HG03354 (cell line): Measurements from ENCODE around the gene NUP93.

ENCODE experiments used
- ATAC-seq: cut with Tn5 transposase; IDR thresholded peaks from one replicate; pipeline ENCODE4 v1.9.1; 2021; ENCODE audit warnings: mild to moderate bottlenecking; ENCODE audit not compliant: unreplicated experiment, poor library complexity, severe bottlenecking

The NUP93 gene

GRCh38 chr16:56838622-56839337, 108.9 kb downstream of the NUP93 start:
- ATAC-seq: no peak

- no peak for ATAC-seq
These were observed 111.3 kb downstream of the NUP93 start for GRCh38 chr16:56841233-56841632.

GRCh38 chr16:56841659-56842058, 111.7 kb downstream of the NUP93 start:
- ATAC-seq: no peak

- no peak for ATAC-seq
These were observed 112.2 kb downstream of the NUP93 start for GRCh38 chr16:56842133-56842532.

GRCh38 chr16:56844056-56844455, 114.1 kb downstream of the NUP93 start:
- ATAC-seq: no peak

GRCh38 chr16:56847173-56847910, 117.4 kb downstream of the NUP93 start:
- no peak for ATAC-seq

GRCh38 chr16:56848029-56848936, 118.4 kb downstream of the NUP93 start:
- ATAC-seq: no peak

GRCh38 chr16:56848955-56849689, 119.2 kb downstream of the NUP93 start:
- no peak for ATAC-seq

- no peak for ATAC-seq
These were observed 120.1 kb downstream of the NUP93 start for GRCh38 chr16:56849690-56850680.

- no peak for ATAC-seq
These were observed 121.9 kb downstream of the NUP93 start for GRCh38 chr16:56851671-56852400.

GRCh38 chr16:56852401-56852730, 122.4 kb downstream of the NUP93 start:
- no peak for ATAC-seq

- no peak for ATAC-seq
These were observed 123.0 kb downstream of the NUP93 start for GRCh38 chr16:56852968-56853367.

GRCh38 chr16:56855201-56855600, 125.3 kb downstream of the NUP93 start:
- no peak for ATAC-seq

- no peak for ATAC-seq
These were observed 126.0 kb downstream of the NUP93 start for GRCh38 chr16:56855946-56856345.

- no peak for ATAC-seq
These were observed 127.0 kb downstream of the NUP93 start for GRCh38 chr16:56856876-56857447.

GRCh38 chr16:56858374-56858773, 128.4 kb downstream of the NUP93 start:
- ATAC-seq: no peak

- no peak for ATAC-seq
These were observed 129.7 kb downstream of the NUP93 start for GRCh38 chr16:56859636-56860035.
